K562 (cell line): ENCODE results near the gene SLC25A48. TPM values are rescaled to one million over a fixed set of nuclear protein-coding genes. Genes with fewer than 3 reads are reported as not detected.
A peak's percentile ranks its signal among the peaks of the same experiment; 100 is the strongest.

Experiments
- ATAC-seq: fragments of 200-7000 bp; cut with Tn5 transposase; 3 replicates; pipeline ENCODE4 v1.9.1; 2020; ENCODE audit warnings: moderate library complexity
- BruUV-seq: library from RNA; stranded (reverse); fragments of 400-500 nt; replicated peaks from 2 replicates; lab custom pipeline; 2021; lab: Mats Ljungman, UMichigan
- CTCF ChIA-PET: fragments of 300-600 bp; formaldehyde crosslinking; extraction: SDS; loops from one replicate; lab custom pipeline; 2021; ENCODE audit warnings: low intra/inter-chr PET ratio; lab: Yijun Ruan, JAX
- POLR2A ChIA-PET: fragments of 300-600, 350-650 bp; sonication (Branson Sonifier 250); formaldehyde crosslinking; extraction: SDS; loops from one replicate; lab custom pipeline; 2021; ENCODE audit warnings: antibody characterized with exemption, inconsistent platforms; lab: Yijun Ruan, JAX
- DNase-seq, 4 experiments: peaks; one replicate each; pipeline versions ENCODE4 v3.0.0 to v3.0.0-alpha.2; 2011 to 2018; ENCODE audit warnings: low spot score in 3 of 4, mixed read lengths in 3 of 4; ENCODE audit errors: extremely low read depth in 1 of 4
- FAIRE-seq: peaks from 2 replicates; lab custom pipeline; 2011; peaks lifted over from hg19 to GRCh38; lab: Jason Lieb, UNC
- H2AFZ ChIP-seq: 2 replicates; pipeline ENCODE4 v1.6.0; 2011; ENCODE audit warnings: low read depth, low read length, control low read depth, inconsistent platforms
- H3K27ac ChIP-seq: fragments of 200-600 bp; 3 replicates; pipeline ENCODE4 v1.8.0; 2011; ENCODE audit warnings: low read depth, mild to moderate bottlenecking, control low read depth, inconsistent platforms, low read length, moderate library complexity, mixed read lengths; ENCODE audit errors: extremely low read depth
- H3K27me3 ChIP-seq, 2 experiments: fragments of 300-600 bp in 1 of 2; 2 replicates in 1 of 2; 3 replicates in 1 of 2; pipeline versions ENCODE4 v1.6.0 to v1.8.0; 2011; ENCODE audit warnings: inconsistent platforms in 2 of 2, low read length in 2 of 2, mild to moderate bottlenecking in 1 of 2, mixed read lengths in 1 of 2, moderate library complexity in 1 of 2; ENCODE audit not compliant: control insufficient read depth in 2 of 2, insufficient read depth in 2 of 2
- H3K36me3 ChIP-seq: fragments of 300-600 bp; 3 replicates; pipeline ENCODE4 v1.8.0; 2011; ENCODE audit warnings: mild to moderate bottlenecking, low read length, inconsistent platforms; ENCODE audit not compliant: control insufficient read depth, insufficient read depth
- H3K4me1 ChIP-seq, 2 experiments: fragments of 200-600 bp in 1 of 2; replicated peaks in 1 of 2; 2 replicates in 1 of 2; 3 replicates in 1 of 2; pipeline versions ENCODE4 v1.5.1 to v1.8.0; 2011; ENCODE audit warnings: inconsistent platforms in 2 of 2, low read length in 2 of 2, mild to moderate bottlenecking in 1 of 2, mixed read lengths in 1 of 2, moderate library complexity in 1 of 2; ENCODE audit not compliant: control insufficient read depth in 2 of 2, insufficient read depth in 2 of 2
- H3K4me2 ChIP-seq: 2 replicates; pipeline ENCODE4 v1.6.1; 2011; ENCODE audit warnings: low read length, control low read depth, inconsistent platforms, mixed read lengths; ENCODE audit not compliant: insufficient read depth
- H3K4me3 ChIP-seq: fragments of 200-600 bp; sonication (generic), shearing (Covaris generic); 2 replicates; pipeline ENCODE4 v1.5.1; 2016; ENCODE audit warnings: control low read depth, inconsistent platforms
- H3K79me2 ChIP-seq: fragments of 200-600 bp; 3 replicates; pipeline ENCODE4 v1.8.0; 2011; ENCODE audit warnings: low read length, inconsistent platforms; ENCODE audit not compliant: control insufficient read depth, insufficient read depth
- H3K9ac ChIP-seq, 2 experiments: 2 replicates each; pipeline versions ENCODE4 v1.6.0 to v1.6.1; 2011; ENCODE audit warnings: low read depth in 2 of 2, low read length in 2 of 2, control low read depth in 1 of 2, inconsistent platforms in 1 of 2, mild to moderate bottlenecking in 1 of 2, mixed read lengths in 1 of 2; ENCODE audit not compliant: insufficient read depth in 1 of 2
- H3K9me1 ChIP-seq: one replicate; pipeline ENCODE4 v1.6.0; 2011; ENCODE audit warnings: inconsistent platforms, mild to moderate bottlenecking, low read length, moderate library complexity; ENCODE audit not compliant: control insufficient read depth, insufficient read depth
- H3K9me3 ChIP-seq: replicated peaks from 2 replicates; pipeline ENCODE4 v1.5.1; 2011; ENCODE audit warnings: low read depth, low read length, inconsistent platforms; ENCODE audit not compliant: control insufficient read depth, insufficient read depth
- H4K20me1 ChIP-seq: replicated peaks from 2 replicates; pipeline ENCODE4 v1.6.1; 2011; ENCODE audit warnings: low read length, inconsistent platforms, mixed read lengths; ENCODE audit not compliant: control insufficient read depth, insufficient read depth
- JUN ChIP-seq, 2 experiments: sonication (generic) in 1 of 2; formaldehyde crosslinking in 1 of 2; IDR thresholded peaks; 2 replicates each; pipeline versions ENCODE4 v1.6.1 to v1.8.0; 2012 to 2022; ENCODE audit warnings: borderline replicate concordance in 2 of 2, mild to moderate bottlenecking in 2 of 2, improper control_type of control experiment in 1 of 2, low read depth in 1 of 2, low read length in 1 of 2, missing genetic modification reagents in 1 of 2
- MCM3 ChIP-seq: fragments of 450-650 bp; IDR thresholded peaks from 2 replicates; pipeline ENCODE4 v1.6.1; 2016
- MYNN ChIP-seq, 2 experiments: sonication (generic); formaldehyde crosslinking in 1 of 2; IDR thresholded peaks; 2 replicates each; pipeline versions ENCODE4 v1.5.0 to v1.6.1; 2016 to 2020; ENCODE audit warnings: antibody characterized with exemption in 1 of 2, missing genetic modification reagents in 1 of 2
- SMC3 ChIP-seq: conservative IDR thresholded peaks from 2 replicates; pipeline ENCODE4 v1.6.1; 2011; ENCODE audit warnings: low read depth, low read length, improper control_type of control experiment; ENCODE audit not compliant: insufficient read depth
- ZMIZ1 ChIP-seq, 2 experiments: fragments of 150-350 bp in 1 of 2; IDR thresholded peaks; 2 replicates each; pipeline ENCODE4 v1.6.1; 2012 to 2016; ENCODE audit warnings: low read depth in 2 of 2, low read length in 2 of 2, mild to moderate bottlenecking in 1 of 2, moderate library complexity in 1 of 2
- ZNF212 ChIP-seq: fragments of 450-650 bp; formaldehyde crosslinking; IDR thresholded peaks from 2 replicates; pipeline ENCODE4 v1.4.0; 2020; ENCODE audit warnings: mild to moderate bottlenecking
- ZNF644 ChIP-seq: fragments of 200-800 bp; sonication (Bioruptor generic); IDR thresholded peaks from 2 replicates; pipeline ENCODE4 v1.6.1; 2016; ENCODE audit warnings: low read depth, missing genetic modification characterization, missing compliant biosample characterization
- WGBS: fragments of 100-300 bp; shearing (Covaris generic); methylation state at CpG from one replicate; pipeline ENCODE4 v1.1.6; 2016; ENCODE audit warnings: low coverage, mixed read lengths; ENCODE audit not compliant: insufficient coverage; ENCODE audit errors: missing lambda C conversion rate; 5-methylcytosine and 5-hydroxymethylcytosine counted together
- in situ Hi-C: fragments of 300-500 bp; cut with MboI; formaldehyde crosslinking; loops from 4 replicates; pipeline ENCODE4 v1.15.0; 2018; ENCODE audit warnings: inconsistent platforms, mixed read lengths
- intact Hi-C: fragments of 100-400 bp; cut with micrococcal nuclease; formaldehyde crosslinking; loops from 2 replicates; pipeline ENCODE4 v1.14.2; 2022
- polyA plus RNA-seq, 8 experiments: library from polyadenylated mRNA; depleted of rRNA in 4 of 8; stranded (reverse) in 5 of 8; unstranded in 3 of 8; fragments of >200 nt; fragmentation: Nextera tagmentation in 2 of 8; fragmentation: Illumina TruSeq in 1 of 8; extraction: Ambion mirVana in 2 of 8; extraction: Trizol in 1 of 8; gene quantifications; 2 replicates each; pipeline versions ENCODE4 v1.2.1 to v1.2.3, GENCODE V29; 2011 to 2014; ENCODE audit warnings: inconsistent platforms in 1 of 8, missing spikeins in 1 of 8
- total RNA-seq, 7 experiments: library from RNA; depleted of rRNA in 6 of 7; stranded (reverse); fragments of >200 nt in 6 of 7; fragmentation: Illumina TruSeq in 2 of 7; extraction: Trizol in 2 of 7; gene quantifications; 2 replicates each; pipeline versions ENCODE4 v1.2.1 to v1.2.3, GENCODE V29; 2011 to 2021; ENCODE audit warnings: low replicate concordance in 1 of 7
- TF ChIP-seq, protein P1 (sequence below), 3 experiments: IDR thresholded peaks in 2 of 3; conservative IDR thresholded peaks in 1 of 3; 2 replicates each; pipeline ENCODE4 v1.5.1; 2011 to 2012; ENCODE audit warnings: low read length in 3 of 3, mild to moderate bottlenecking in 3 of 3, control low read depth in 2 of 3, improper control_type of control experiment in 1 of 3, inconsistent platforms in 1 of 3, low read depth in 1 of 3, mixed read lengths in 1 of 3, moderate library complexity in 1 of 3; ENCODE audit not compliant: insufficient read depth in 2 of 3
- TF ChIP-seq, protein P2 (sequence below): IDR thresholded peaks from 2 replicates; pipeline ENCODE4 v1.6.1; 2011; ENCODE audit warnings: borderline replicate concordance, low read depth, mild to moderate bottlenecking, moderate library complexity, low read length; ENCODE audit not compliant: insufficient read depth, poor library complexity, severe bottlenecking

Gene SLC25A48
- total and polyA plus RNA-seq, 9 of the 15 experiments (the other 6 are each of a cell fraction or from before 2014, with no cell fraction given), result 0.08 to 0.35 (median 0.23) TPM; not detected in 1

GRCh38 chr5:135883441-135883840 is 49.0 kb downstream of the SLC25A48 start:
- peaks cover 2 to 43% of the 10 kb centered on the region in 2 experiments; a peak in 3 of 5 replicates for H3K27me3 ChIP-seq
- FAIRE-seq, result peak; percentile 80
- TF ChIP-seq ZNF212 (CRISPR knock-in tag), result no peak
- TF ChIP-seq MYNN (IDR thresholded peaks at IDR 0.05), result 0 out of 2 replicates have a peak, but pooled peaks have one; percentile 34
- no peak for TF ChIP-seq MYNN (CRISPR knock-in tag; IDR thresholded peaks at IDR 0.05)
- TF ChIP-seq ZMIZ1 (IDR thresholded peaks at IDR 0.05; ENCODE audit: low read depth in 2 of 2, low read length in 2 of 2), result no peak
- TF ChIP-seq MCM3, result no peak
- TF ChIP-seq JUN (IDR thresholded peaks at IDR 0.05; ENCODE audit: borderline replicate concordance, low read depth, low read length), result no peak
- no peak for TF ChIP-seq JUN (CRISPR knock-in tag; IDR thresholded peaks at IDR 0.05; ENCODE audit: borderline replicate concordance)
- TF ChIP-seq, protein P1, sequence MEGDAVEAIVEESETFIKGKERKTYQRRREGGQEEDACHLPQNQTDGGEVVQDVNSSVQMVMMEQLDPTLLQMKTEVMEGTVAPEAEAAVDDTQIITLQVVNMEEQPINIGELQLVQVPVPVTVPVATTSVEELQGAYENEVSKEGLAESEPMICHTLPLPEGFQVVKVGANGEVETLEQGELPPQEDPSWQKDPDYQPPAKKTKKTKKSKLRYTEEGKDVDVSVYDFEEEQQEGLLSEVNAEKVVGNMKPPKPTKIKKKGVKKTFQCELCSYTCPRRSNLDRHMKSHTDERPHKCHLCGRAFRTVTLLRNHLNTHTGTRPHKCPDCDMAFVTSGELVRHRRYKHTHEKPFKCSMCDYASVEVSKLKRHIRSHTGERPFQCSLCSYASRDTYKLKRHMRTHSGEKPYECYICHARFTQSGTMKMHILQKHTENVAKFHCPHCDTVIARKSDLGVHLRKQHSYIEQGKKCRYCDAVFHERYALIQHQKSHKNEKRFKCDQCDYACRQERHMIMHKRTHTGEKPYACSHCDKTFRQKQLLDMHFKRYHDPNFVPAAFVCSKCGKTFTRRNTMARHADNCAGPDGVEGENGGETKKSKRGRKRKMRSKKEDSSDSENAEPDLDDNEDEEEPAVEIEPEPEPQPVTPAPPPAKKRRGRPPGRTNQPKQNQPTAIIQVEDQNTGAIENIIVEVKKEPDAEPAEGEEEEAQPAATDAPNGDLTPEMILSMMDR (IDR thresholded peaks at IDR 0.05 in 2 of 3, conservative IDR thresholded peaks at IDR 0.05 in 1 of 3; ENCODE audit: insufficient read depth in 2 of 3, low read depth in 1 of 3, low read length in 3 of 3), result peak; percentile 52 to 57 (median 53); a peak in 5 of 6 replicates
- TF ChIP-seq, protein P2, sequence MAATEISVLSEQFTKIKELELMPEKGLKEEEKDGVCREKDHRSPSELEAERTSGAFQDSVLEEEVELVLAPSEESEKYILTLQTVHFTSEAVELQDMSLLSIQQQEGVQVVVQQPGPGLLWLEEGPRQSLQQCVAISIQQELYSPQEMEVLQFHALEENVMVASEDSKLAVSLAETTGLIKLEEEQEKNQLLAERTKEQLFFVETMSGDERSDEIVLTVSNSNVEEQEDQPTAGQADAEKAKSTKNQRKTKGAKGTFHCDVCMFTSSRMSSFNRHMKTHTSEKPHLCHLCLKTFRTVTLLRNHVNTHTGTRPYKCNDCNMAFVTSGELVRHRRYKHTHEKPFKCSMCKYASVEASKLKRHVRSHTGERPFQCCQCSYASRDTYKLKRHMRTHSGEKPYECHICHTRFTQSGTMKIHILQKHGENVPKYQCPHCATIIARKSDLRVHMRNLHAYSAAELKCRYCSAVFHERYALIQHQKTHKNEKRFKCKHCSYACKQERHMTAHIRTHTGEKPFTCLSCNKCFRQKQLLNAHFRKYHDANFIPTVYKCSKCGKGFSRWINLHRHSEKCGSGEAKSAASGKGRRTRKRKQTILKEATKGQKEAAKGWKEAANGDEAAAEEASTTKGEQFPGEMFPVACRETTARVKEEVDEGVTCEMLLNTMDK, result peak; percentile 38
- TF ChIP-seq SMC3, result 0 out of 2 replicates have a peak, but pooled peaks have one; percentile 20
- no peak for TF ChIP-seq ZNF644 (tag)
- TF ChIP-seq, all 486 proteins: peak for 4
- no peak overlapping the region for H3K9ac ChIP-seq
- H3K4me1 ChIP-seq, result no peaks in the 10 kb centered on the region
- no peak overlapping the region for H3K4me3 ChIP-seq
- POLR2A ChIA-PET, result interaction anchor here (0.5 kb wide), 1 partner anchor 174 kb away, joined by 3 read pairs; no protein-coding TSS in a partner anchor
- H2AFZ ChIP-seq, result no peak overlapping the region; the same call in 1 of the 2 replicates
- no peak overlapping the region for H3K27ac ChIP-seq
- H3K79me2 ChIP-seq, result no peaks in the 10 kb centered on the region
- H4K20me1 ChIP-seq, result peaks cover 9% of the 10 kb centered on the region; the same call in 1 of the 2 replicates
- H3K9me1 ChIP-seq, result no peaks in the 10 kb centered on the region
- intact Hi-C loops (loop anchor here (1.0 kb wide), 1 partner anchor 329 kb away; no protein-coding TSS in a partner anchor), in situ Hi-C loops (no loop called here)
- no peaks in the 10 kb centered on the region for H3K36me3 ChIP-seq
- no peaks in the 10 kb centered on the region for H3K9me3 ChIP-seq
- H3K4me2 ChIP-seq, result no peak overlapping the region
- ATAC-seq (peak; percentile 56; the same call in 2 of the 3 replicates), DNase-seq (peak; percentile 23 to 48 (median 31))
- no TSS peak for BruUV-seq
- CTCF ChIA-PET, result no interaction called here
- WGBS, result 0% methylated on average over 4 of the region's 4 CpGs
